ENCODE data around the gene SUSD3.

- TF ChIP-seq CTCF (IDR thresholded peaks at IDR 0.05) (no peak), POLR2AphosphoS5 (IDR thresholded peaks at IDR 0.05) (no peak)
These were observed 33.4 kb upstream of the SUSD3 start for GRCh38 chr9:93024986-93025630.
